Medulla oblongata (tissue), 1 donor: ENCODE results near the gene GIMAP8.

Experiments
- DNase-seq: peaks from one replicate; pipeline ENCODE4 v3.0.0-alpha.2; 2015; ENCODE audit errors: extremely low spot score

GIMAP8 gene

DNA sequence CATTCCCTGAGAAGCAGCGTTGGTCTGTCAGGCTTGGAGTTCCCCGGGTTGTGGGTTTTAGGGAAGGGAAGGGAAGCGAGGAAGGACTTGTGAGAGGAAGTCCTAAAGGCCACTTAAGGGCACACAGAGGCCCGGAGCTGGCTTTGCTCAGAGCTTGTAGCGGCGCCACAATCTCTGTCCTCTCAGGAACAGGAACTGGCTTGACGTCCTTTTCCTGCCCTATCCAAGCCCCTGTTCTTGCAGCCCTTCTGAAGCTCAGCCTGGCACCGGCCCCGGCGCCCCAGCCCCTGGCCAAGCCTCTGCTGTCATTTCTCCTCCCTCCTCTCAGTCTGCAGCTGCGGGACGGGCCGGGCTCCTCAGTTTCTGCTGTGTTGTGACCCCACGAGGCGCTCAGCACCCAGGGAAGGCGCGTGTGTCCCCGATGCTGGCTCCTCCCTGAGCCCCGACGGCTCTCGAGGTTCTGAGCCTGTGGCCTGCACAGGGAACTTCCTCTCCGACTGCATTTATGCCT, at the start of gene GIMAP8:
TSS of gene GIMAP8 (plus strand) at position 140 of the 511 bp plus-strand sequence. CDS start 16,069 bp downstream, outside the sequence.
- DNase-seq: peak; percentile 67

DNA sequence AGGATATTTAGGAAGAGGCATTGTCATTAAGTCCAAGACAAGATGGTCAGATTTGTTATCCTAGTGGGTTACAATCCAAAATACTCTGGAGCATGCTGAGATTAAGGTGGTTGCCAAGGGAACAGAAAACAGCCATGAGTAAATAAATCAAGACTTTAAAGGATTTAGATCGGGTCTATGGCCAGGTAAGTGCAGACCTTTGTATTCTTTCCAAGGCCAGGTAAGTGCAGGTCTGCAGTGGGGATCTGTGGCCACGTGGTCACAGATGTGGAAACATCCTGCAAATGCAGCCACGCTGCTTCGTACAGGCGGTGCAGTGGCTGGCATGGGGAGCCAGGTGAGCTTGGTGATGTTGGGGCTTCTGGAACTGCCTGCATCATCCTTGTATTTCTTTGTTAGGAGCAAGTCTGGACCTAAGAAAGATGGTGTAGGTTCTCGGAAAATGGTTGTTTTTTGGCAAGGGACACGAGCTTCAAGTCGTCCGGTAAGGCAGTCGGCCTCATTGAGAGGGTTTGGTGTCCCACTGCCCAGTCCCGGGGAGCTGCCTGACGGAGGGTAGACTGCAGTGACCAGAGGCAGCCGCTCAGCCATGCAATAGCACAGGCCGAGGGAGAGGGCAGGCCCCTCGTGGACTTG, 49.5 kb upstream of the GIMAP8 start:
- DNase-seq: no peak

DNA sequence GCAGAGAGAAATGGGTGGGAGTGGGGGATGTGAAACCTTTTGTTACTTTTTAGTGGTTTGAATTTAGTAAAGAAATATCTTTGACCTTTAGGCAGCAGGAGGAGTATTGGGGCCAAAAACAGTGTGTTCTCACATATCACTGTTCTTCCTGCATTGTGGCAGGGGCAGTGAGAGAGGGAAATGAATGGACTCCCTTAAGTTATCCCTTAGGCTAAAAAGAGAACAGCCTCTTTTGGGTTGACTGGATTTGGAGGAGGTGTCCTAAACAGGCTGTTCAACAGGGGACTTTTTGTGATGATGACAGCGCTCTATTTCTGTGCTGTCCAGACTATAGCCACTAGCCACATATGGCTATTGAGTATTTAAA, 49.0 kb upstream of the GIMAP8 start:
- no peak for DNase-seq

DNA sequence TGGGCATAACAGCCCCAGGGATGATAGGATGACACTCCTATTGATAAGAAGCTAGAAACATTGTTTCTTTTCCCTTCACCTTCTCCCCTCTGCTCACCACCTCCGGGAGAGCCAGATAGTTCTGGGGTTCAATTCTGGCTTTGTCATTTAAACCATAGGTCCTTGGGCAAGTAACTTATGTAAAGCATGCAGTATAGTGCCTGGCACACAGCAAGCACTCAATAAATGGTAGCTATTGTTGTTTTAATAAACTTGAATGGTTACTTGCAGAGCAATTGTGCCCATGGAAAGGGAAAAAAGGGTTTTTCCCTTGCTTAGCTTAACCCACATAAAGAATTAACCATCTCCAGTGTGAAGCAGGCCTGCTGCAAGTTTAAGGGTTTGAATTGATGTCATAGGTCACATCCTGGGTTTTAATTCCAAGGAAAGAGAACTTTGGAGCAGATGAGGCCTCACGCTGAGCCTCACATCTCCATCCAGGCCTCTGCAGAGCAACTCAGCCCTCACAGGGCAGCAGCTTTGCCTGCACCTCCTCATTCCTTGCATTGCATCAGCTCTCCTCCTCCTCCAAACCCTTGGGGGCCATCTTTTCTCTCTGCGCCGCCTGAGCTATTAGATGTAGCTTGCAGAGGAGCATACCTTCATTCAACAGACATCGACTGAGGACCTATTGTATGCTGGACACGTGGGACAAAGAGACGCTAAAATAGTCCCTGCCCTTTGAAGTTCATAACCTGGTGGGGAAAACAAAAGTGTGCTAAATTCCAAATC, 48.4 kb upstream of the GIMAP8 start:
- no peak for DNase-seq

DNA sequence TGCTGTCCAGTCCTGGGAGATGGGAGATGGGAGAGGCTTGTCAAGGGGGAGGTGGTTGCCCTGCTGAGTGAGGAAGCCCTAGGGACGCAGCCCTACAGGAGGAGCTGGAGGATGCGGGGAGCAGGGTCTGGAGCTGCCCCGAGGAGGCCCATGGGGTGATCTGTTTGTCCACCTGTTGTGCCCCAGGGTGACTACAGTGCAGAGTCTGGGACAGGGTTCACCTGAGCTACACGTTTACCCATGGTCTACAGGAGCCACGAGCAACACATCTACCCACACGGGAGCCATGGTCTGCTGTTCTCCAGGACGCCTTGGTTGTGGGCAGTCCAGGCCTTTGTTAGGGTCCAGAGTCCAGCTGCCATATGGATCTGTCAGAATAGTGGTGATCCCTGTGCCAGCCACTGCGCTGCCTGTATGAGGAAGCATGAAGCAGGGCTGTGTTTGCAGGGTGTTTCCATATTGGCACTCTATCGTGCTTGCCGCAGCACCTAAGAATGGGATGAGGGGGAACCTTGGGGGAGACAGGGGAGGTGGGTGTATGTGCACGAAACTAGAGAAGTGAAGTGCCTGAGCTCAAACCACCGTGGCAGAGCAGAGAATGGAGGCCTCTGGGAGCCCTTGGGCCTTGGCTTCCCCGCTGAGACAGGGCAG, 47.6 kb upstream of the GIMAP8 start:
- no peak for DNase-seq

DNA sequence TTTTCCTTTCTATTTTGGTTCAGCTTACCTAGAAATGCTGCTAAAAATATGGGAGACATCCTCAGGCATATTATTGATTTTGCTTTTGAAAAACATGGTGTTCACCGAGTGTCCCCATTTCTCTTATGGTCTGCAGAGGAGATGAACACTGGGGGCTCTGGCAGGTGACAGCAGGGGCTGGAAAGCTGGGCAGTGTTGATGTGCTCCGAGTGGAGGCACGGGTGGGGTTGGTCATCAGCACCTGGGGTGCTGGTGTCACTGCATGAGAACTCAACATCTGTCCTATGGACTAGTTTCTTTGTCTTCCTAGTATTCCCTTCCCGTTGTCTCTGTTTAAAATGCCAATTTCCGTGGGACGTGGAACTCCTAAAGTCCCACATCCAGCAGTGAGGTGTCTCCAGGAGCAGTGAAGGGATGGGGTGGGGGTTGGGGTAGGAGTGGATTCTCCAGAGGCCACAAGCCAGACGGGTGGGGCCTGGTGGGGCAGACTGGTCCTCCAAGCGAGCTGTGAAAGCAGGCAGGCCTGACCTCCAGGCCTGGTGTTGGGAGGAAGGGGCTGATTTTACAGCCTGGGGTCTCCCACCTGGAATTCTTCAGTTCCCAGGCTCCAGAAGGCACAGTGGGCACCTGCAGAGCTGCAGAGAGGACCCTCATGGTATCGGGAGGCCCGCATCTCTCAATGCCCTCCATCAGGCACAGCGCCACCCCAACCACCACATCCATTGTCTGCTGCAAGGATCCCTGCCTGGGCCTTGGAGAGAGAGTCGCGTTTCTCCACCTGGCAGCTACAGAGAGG, 46.9 kb upstream of the GIMAP8 start:
- DNase-seq: no peak

DNA sequence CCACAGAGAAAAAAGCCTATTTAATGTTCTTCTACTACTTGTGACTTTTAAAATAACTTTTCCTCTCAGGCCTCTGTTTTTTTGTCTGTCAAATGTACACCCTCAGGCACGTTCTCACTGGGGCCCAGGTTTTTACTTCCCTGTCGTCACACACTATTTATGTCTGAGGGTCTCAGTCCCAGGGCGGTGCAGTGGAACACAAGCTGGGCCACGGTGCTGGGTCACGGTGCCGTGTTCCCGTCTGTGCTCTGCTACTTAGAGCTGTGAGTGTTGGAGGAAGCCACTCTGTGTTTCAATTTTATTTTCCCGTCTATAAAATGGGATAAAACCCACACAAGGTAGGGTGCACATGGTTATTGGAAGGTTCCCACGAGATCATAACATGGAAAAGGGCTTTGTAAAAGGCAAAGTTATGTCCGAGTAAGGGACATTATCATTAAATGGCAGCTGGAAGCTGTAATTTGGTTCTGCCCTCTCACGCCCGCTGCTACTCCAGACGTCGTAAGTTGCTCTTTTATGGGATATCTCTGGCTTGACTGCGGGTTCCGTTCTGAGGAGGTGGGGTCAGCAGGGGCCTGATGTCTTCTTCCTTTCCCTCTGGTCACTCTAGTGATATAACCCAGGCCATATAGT, 46.1 kb upstream of the GIMAP8 start:
- DNase-seq: no peak

DNA sequence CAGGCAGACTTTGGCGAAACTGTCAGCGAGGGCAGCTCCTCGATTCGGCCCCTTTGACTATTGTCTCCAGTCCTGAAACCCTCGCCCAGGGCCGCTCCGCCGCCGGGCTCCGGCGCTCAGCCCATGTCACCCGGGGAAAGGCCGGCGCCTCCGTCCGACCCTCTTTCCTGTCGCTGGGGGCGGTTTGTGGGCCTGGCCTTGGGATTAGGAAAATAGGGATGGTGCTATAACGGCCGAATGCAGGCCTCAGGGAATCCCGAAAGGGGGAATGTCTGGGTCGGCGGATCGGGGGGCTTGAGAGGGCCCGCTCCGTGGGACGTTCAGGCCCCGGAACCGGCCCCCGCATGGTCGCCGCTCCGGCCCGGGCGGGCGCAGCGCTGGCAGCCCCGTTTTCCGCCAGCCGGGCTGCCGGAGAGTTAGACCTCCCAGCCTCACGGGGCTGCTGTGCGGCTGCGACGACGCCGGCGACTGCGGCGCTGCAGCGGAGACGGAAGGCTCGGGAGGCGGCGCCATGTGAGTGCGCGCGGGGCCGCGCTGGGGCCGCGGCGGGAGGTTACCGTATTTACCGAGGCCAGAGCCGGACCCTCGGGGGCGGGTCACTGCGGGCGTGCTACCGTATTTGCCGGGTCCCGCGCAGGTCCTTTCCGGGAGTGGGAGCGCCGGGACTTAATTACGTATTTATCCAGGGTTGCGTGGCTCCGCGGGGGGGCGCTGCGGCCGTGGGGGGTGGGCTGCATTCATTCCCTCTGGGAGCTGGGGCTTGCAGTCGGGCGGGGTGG, 45.4 kb upstream of the GIMAP8 start:
- peak; percentile 92 for DNase-seq

DNA sequence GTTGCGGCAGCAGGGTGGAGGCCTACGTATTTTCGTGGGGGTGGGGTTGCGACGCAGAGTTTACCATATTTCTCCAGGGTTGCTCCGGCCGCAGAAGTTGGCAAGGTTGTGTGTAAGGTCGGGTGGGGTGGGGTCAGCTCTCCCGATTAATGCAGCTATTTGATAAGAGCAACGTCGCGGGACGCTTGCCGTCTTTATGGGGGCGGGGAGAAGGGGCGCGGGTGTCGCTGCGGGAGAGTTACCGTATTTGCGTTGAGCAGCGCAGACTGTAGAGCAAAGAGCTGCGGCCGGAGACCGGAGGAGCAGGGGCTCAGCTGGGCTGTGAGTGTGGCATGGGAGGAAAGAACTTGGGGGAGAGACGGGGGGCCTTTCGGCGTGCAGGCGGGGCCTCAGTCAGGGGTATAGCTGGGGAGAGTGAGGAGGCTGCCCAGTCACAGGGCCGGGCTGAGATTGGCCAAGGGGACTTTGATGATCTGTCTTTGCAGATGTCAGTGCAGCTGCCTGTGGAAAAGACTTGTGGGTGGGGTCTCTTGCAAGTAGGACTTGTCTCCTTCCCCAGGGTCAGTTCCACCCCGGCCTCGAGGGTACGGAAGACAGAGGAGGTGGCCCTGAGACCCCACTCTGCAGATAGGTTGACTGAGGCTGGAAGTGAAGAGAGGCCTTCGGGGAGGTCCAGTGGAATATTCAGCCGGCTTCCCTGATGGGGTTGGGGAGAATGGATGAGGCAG, 44.7 kb upstream of the GIMAP8 start:
- DNase-seq: peak; percentile 40

DNA sequence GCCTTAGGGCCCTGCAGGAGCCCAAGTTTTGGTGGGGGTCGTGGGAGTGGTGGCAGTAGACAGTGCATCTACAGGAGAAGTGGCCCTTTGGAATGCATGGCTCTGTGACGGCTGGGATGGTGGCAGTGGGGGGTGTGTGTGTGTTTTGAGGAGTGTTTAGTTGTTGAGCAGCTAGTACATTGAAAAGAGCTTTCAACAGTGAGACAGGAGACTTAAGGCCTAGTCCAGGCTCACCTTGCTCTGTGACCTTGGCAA, 44.2 kb upstream of the GIMAP8 start:
- DNase-seq: no peak

DNA sequence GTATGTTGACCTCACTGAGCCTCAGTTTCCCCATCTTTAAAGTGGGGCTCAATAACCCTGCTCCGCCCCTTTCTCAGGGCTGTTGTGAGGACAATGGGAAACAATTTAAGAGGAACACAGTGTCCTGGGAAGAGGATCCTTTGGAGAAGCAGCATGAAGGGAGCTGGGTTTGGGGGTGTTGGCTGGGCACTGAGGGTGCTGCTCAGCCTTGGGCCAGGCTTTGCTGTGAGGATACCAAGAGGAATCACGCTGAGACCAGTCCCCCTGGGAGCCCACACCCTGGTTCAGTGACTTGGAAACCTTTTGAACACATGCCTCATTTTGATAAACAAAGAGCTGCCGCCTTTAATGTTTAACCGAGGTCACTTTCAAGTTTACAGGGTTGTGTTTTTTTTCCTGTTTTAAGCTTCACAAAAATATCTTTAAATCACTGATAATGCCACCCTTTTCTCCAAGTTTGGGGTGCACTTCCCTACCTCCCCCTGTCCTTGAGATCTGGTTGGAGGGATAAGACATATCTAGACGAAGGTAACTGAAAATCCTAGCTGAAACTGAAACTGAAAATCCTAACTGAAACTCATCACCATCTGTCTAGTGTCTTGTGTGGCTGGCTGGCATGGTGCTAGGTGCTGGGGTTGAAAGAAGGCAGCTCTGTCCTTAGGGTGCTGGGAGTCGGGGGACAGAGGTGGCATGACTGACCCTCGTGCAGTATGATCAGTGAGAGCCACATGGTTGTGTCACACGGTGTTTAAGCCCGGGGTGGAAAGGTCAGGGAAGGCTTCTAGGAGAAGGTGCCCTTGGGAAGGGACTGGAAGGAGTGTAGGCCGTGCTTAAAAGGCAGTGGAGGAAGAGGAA, 43.6 kb upstream of the GIMAP8 start:
- DNase-seq: no peak

DNA sequence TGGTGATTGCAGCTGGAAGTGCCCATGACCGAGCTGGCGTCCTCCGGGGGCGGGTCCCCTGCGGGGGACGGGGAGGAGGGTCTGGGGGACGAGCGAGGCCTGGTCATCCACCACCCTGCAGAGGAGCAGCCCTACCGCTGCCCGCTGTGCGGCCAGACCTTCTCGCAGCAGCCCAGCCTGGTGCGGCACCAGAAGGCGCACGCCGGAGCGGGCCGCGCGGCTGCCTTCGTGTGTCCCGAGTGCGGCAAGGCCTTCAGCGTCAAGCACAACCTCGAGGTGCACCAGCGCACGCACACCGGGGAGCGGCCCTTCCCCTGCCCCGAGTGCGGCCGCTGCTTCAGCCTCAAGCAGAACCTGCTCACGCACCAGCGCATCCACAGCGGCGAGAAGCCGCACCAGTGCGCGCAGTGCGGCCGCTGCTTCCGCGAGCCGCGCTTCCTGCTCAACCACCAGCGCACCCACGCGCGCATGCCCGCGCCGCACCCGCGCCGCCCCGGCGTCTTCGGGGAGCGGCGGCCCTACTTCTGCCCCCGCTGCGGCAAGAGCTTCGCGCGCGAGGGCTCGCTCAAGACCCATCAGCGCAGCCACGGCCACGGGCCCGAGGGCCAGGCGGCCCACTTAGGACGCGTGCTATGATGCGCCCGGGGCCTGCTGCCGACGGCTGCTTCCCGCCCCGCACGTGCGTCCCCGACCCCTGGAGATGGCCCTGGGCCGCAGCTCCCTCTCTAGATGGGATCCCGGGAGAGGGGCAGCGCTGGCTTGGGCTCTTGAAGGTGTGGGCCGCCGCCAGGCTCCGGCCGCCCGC, 42.6 kb upstream of the GIMAP8 start:
- DNase-seq: no peak

DNA sequence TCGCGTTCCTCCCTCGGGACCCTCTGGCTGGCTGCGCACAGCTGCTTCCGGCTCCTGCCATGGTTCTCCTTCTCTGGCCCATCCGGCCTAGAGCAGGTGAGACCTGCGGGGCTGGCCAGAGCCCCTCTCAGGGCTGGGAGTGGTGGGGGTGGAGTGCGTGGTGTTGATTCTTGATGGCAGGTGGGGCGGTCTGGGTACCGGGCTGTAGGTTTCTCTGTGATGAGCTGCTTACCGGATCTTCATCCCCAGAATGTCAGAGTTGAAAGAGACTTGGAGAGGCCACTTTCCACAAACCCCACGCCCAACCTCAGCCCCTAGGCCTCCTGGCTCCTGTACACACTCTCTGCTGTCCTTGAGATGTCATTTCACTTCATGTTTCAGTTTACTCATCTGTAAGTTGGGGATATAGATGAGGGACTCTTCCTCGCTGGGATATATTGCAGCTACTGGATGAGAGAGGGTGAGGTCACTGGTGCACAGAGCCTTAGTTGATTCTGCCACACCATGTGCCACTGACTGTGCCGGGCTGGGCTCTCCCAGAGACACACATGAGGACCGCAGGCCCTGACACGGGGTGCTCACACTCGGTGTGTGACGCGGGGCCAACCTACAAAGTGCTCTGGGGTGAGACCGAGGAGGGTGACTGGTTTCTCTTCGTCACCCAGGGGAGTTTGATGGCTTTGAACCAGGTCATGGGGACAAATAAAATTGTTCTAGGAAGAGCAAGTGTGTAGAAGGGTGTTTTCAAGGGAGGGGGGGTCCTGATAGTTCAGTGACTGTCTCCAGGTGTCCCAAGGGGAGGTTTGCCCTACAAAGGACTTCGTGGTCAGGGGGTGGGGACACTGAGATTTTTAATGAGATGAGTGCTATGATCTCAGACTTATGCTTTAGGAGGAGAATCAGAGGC, 41.8 kb upstream of the GIMAP8 start:
- no peak for DNase-seq

DNA sequence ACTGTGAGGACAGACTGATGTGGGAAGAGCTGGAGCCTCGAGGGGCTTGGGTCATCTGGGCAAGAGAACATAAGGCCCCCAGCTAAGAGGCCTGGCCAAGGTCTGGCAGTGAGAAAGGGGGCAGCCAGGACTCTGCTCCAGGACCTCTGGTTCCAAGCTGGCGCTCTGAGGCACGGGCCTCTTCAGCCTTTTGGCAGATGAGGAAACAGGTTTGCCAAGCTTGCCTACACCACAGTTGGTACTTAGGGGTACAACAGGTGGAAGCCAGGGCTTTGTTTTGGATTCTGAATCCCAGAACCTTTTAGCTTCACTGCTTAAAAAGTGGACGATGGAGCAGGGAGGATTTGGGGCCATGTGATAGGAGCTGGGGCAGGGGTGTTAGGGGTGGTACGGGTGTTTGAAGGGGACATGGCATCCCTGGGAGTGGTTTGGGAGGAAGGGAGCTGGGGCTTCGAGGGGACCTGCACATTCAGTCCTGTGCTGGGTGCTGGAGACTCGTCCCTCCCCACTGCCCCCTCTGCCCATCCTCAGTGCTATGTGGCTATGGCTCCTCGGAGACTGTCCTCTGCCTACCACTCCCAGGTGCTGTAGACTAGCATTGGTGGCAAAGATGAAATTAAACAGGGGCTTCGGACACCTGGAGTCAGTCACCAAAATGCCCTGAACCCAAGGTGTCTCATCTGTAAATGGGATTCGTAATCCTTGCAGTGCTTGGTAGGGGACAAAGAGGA, 41.0 kb upstream of the GIMAP8 start:
- DNase-seq: no peak

DNA sequence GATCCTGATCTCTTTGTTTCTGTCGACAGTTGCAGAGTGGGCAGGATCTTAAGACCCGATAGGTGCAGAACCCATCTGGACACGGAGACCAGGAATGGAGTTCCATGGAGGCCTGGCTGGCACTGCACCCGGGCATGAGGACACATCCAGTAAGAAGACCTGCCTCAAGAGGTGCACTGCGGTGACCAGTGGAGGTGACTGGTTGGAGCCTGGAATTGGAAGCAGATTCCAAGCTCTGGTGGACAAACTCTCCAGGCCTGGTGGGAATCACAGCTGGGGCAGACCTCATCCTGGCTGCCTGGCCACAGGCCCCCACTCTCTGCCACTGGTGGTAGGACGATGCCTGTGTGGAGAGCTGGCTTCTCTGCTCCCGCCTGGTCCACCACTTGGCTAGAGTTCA, 40.3 kb upstream of the GIMAP8 start:
- DNase-seq: no peak

DNA sequence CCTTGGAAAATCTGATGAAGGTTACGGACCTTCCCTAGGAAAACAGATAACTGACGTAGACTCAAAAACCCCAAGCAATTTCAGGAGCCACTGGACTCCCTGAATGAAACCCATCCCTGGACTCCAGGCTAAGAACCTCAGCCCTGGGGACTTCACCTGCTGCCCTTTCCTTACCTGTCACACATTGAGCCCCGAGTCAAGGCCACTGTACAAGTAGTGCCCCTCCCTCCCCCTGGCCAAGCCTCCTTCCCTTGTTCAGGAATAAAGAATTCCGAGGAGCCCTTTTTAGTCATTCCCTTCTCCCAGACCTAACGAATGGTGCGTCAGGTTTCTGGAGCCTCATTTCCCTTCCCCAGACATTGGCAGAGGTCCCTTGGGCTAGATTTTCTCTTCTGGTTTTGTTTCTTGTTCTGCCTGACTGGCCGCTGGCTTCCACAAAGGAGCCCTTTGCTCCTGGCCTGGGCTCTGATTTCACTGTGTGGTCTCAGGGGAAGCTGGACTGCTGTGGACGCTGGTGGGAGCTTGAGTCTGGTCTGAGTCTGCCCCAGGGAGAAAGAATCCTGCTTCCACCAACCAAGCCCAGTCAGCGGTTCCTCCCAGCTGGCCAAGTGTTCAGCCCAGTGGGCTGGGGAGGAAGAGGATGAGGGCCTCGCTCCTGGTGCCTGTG, 39.6 kb upstream of the GIMAP8 start:
- DNase-seq: peak; percentile 65
